ENCODE results near the gene PDHA1.

The PDHA1 gene

DNA sequence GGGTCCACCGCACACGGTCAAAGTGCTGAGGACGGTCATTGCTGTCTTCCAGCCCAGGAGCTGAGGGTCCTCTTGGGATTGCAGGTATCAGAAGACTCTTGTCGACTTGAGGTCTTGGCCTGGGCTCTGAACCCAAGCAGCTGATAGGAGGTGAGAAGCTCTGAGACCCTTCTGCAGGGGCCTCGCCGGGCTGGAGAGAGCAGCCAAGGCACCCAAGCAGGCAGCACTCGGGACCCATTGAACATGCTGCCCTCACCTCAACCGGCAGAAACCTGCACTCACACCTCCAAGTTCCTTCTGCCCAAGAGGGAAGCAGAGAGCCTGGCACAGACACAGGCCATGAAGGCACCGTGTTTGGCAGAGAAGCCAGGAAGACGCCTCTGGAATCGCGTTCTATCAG is 34.1 kb downstream of the PDHA1 start:
- DNase-seq (ENCODE audit: low spot score): no peak

- no peak for DNase-seq (ENCODE audit: low spot score)
Measured at GRCh38 chrX:19381326-19381725, 37.6 kb downstream of the PDHA1 start.

GRCh38 chrX:19382555-19383145 is 38.9 kb downstream of the PDHA1 start:
- DNase-seq (ENCODE audit: low spot score): peak; percentile 61

DNA sequence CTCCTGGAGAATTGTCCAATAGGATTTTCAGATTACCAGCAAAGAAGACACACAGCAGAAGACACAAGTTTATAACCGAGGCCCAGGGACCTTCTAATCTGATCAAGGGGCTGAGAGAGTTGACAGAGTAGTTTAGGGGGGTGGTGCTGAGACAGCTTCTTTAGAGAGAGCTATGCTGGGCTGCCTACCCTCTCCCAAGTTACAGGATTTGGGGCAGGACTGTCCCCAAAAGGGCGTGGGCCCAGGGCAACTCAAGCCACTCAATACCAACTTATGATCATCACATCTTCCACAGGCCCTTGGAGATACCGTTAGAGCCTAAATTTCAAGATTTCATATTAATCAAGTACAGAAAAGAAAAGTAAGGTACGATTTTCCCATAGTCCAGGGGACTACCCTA is 43.0 kb downstream of the PDHA1 start:
- no peak for DNase-seq (ENCODE audit: low spot score)

DNA sequence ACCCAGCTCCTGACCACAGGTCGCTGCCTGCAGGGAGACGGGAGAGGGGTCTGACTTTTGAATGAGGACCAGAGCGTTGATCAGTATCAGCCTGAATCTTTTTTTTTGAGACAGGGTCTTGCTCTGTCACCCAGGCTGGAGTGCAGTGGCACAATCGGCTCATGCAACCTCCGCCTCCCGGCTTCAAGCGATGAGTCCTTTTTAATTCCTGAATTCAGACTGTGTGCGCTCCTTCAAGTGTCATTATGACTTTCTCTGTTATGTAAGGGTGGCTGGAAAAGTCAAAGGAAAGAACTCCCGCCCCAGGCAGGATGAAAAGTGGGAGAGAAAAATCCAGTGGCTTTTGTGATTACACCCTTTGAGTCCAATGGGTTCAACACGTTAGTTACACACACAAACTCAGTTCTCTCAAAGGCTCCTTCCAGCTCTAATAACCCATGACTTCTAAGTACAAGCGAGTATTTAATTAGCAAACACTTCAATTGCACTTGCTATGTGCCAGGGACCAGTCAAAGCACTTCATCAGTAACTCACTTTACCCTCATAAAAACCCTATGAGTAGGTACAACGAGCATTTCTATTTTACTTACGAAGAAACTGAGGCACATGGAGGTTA is 44.4 kb downstream of the PDHA1 start:
- DNase-seq (ENCODE audit: low spot score): no peak

GRCh38 chrX:19388741-19389140 is 45.0 kb downstream of the PDHA1 start:
- DNase-seq (ENCODE audit: low spot score): no peak

DNA sequence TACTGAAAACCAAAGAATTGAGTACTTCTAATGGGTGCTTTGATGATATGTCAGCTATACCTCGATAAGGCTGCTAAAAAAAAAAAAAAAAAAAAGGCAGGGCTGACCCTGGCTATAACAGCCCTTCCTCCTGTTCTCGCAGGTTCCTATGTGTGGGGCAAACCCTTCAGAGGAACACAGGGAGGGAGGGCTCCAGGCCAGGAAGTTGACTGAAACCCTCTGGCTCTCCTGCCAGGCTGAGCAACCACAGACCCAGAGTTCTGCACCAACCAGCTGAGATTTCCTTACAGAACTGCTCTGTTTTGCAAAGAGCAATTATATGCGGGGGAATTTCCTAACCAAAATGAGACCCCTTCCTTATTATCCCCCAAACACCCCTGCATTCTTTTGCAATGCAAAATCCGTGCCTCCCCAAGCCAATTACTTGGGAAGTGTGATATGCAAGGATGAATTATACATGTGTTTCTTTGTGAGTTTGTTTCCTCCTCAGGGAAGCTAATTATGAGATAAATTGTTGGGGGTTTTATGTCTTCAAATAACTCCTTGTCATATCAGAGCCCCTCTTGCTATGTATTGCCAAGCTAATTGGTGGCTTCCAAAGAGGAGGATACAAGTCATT is 45.6 kb downstream of the PDHA1 start:
- DNase-seq (ENCODE audit: low spot score): no peak

DNA sequence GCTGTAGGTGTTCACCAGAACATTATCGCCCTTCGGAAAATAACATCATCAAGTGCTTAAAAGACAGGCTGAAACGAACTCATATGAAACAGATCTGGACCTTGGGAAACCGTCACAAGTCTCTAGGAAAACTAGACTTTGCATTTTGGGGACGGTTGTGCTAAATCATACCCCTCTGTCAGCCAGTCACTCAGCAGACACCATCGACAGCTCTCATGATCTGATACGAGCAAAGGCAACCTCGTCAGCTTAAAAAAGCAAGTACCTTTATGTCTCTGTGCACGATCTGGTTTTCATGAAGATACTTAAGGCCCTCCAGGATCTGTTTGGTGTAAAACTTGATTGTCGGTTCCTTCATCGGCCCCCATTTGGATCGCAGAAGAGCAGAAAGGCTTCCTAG is 48.4 kb downstream of the PDHA1 start:
- no peak for DNase-seq (ENCODE audit: low spot score)

- DNase-seq (ENCODE audit: low spot score): no peak
Measured at GRCh38 chrX:19392703-19393102, 49.0 kb downstream of the PDHA1 start.

- no peak for DNase-seq (ENCODE audit: low spot score)
Measured at GRCh38 chrX:19403696-19404095, 60.0 kb downstream of the PDHA1 start.

DNA sequence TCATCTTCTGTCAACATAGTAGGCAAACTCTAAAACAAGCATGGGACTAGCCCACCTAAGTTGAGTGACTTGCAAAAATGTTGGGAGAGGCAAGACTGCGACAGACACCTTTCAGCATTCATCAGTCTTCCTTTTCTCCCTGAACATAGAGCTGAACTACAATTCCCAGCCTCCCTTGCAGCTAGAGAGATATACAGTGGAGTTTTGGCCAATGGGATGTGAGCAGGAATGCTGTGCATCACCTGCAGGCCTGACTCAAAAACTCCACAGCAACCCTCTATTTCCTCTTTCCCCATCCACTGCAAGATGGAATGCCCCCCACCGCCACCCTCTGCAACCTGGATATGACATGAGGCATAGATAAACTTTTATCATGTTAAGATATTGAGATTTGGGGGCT is 66.5 kb downstream of the PDHA1 start:
- no peak for DNase-seq (ENCODE audit: low spot score)
